B cell (primary cell): ENCODE measurements around the gene MSMB. TPM values are rescaled to one million over a fixed set of nuclear protein-coding genes. Genes with fewer than 3 reads are reported as not detected.

ENCODE experiments used
- ATAC-seq: fragments of 200-7000 bp; cut with Tn5 transposase; one replicate; pipeline ENCODE4 v1.10.0; 2021; ENCODE audit warnings: low read depth, mild to moderate bottlenecking, moderate number of reproducible peaks, moderate library complexity
- CTCF ChIA-PET: fragments of 350-600 bp; sonication (Branson Sonifier 250); formaldehyde crosslinking; loops from one replicate; lab custom pipeline; 2021; ENCODE audit warnings: antibody characterized with exemption, inconsistent platforms; lab: Charles Lee
- POLR2A ChIA-PET: fragments of 350-600 bp; sonication (Branson Sonifier 250); formaldehyde crosslinking; loops from one replicate; lab custom pipeline; 2021; ENCODE audit warnings: antibody characterized with exemption; lab: Charles Lee
- DNase-seq: peaks from one replicate; pipeline ENCODE4 v3.0.0; 2013
- H2AFZ ChIP-seq: 2 replicates; pipeline ENCODE4 v1.6.1; 2012; ENCODE audit warnings: mild to moderate bottlenecking, low read depth, low read length; ENCODE audit not compliant: insufficient read depth, poor library complexity, severe bottlenecking
- H3K27ac ChIP-seq, 2 donors: 1 replicate in 1 of 2; 2 replicates in 1 of 2; pipeline ENCODE4 v1.5.1; 2012 to 2013; ENCODE audit warnings: low read length in 2 of 2, mild to moderate bottlenecking in 2 of 2, moderate library complexity in 1 of 2
- H3K27me3 ChIP-seq, 4 experiments: fragments of 200-600 bp in 1 of 4; sonication (generic) in 1 of 4; replicated peaks in 1 of 4; 1 replicate in 2 of 4; 2 replicates in 2 of 4; pipeline versions ENCODE4 v1.6.1 to v1.7.0; 2013 to 2016; ENCODE audit warnings: low read length in 3 of 4, mild to moderate bottlenecking in 2 of 4, mixed read lengths in 1 of 4, moderate library complexity in 1 of 4; ENCODE audit not compliant: insufficient read depth in 4 of 4, control insufficient read depth in 3 of 4; ENCODE audit errors: control extremely low read depth in 1 of 4
- H3K36me3 ChIP-seq, 2 experiments: replicated peaks in 1 of 2; 1 replicate in 1 of 2; 2 replicates in 1 of 2; pipeline versions ENCODE4 v1.6.1 to v1.7.1; 2013; ENCODE audit warnings: low read length in 1 of 2; ENCODE audit not compliant: insufficient read depth in 2 of 2, control insufficient read depth in 1 of 2; ENCODE audit errors: control extremely low read depth in 1 of 2, extremely low read depth in 1 of 2
- H3K4me1 ChIP-seq, 2 donors: fragments of 200-600 bp in 1 of 2; sonication (generic) in 1 of 2; 1 replicate in 1 of 2; 2 replicates in 1 of 2; pipeline versions ENCODE4 v1.5.1 to v1.6.1; 2013 to 2017; ENCODE audit warnings: low read length in 2 of 2; ENCODE audit not compliant: control insufficient read depth in 2 of 2, insufficient read depth in 2 of 2
- H3K4me2 ChIP-seq: replicated peaks from 2 replicates; pipeline ENCODE3; 2012; ENCODE audit warnings: mild to moderate bottlenecking, low read depth, low read length; ENCODE audit not compliant: poor library complexity, severe bottlenecking
- H3K4me3 ChIP-seq, 5 experiments: fragments of 200-600 bp in 1 of 5; sonication (generic) in 1 of 5; 1 replicate in 3 of 5; 2 replicates in 2 of 5; pipeline versions ENCODE4 v1.5.1 to v1.7.0; 2011 to 2016; ENCODE audit warnings: low read length in 4 of 5, mild to moderate bottlenecking in 4 of 5, low read depth in 2 of 5, control low read depth in 1 of 5, moderate library complexity in 1 of 5; ENCODE audit not compliant: insufficient read depth in 1 of 5; ENCODE audit errors: control extremely low read depth in 1 of 5, extremely low read depth in 1 of 5
- H3K79me2 ChIP-seq: fragments of 200-600 bp; sonication (generic); one replicate; pipeline ENCODE4 v1.6.0; 2016; ENCODE audit warnings: low read length; ENCODE audit not compliant: control insufficient read depth, insufficient read depth
- H3K9ac ChIP-seq: fragments of 200-600 bp; sonication (generic); 2 replicates; pipeline ENCODE4 v1.6.1; 2017; ENCODE audit warnings: mild to moderate bottlenecking, low read length, moderate library complexity
- H3K9me3 ChIP-seq, 3 donors: one replicate each; pipeline versions ENCODE4 v1.6.1 to v1.7.1; 2013; ENCODE audit warnings: low read length in 2 of 3; ENCODE audit not compliant: control insufficient read depth in 2 of 3, insufficient read depth in 1 of 3; ENCODE audit errors: control extremely low read depth in 1 of 3
- H4K20me1 ChIP-seq: 2 replicates; pipeline ENCODE4 v1.6.0; 2012; ENCODE audit warnings: mild to moderate bottlenecking, low read length; ENCODE audit not compliant: insufficient read depth, control insufficient read depth, poor library complexity, severe bottlenecking
- H3K27ac Mint-ChIP-seq: one replicate; pipeline ENCODE4 v1.8.0; 2021; ENCODE audit warnings: mixed read lengths
- H3K27me3 Mint-ChIP-seq: one replicate; pipeline ENCODE4 v1.8.0; 2021; ENCODE audit warnings: mixed read lengths
- H3K4me1 Mint-ChIP-seq: one replicate; pipeline ENCODE4 v1.8.0; 2021; ENCODE audit warnings: mixed read lengths
- H3K4me3 Mint-ChIP-seq: one replicate; pipeline ENCODE4 v1.8.0; 2021; ENCODE audit warnings: mixed read lengths
- H3K9me3 Mint-ChIP-seq: one replicate; pipeline ENCODE4 v1.8.0; 2022; ENCODE audit warnings: mixed read lengths; ENCODE audit not compliant: insufficient read depth
- CTCF ChIP-seq: fragments of 200-600 bp; IDR thresholded peaks from one replicate; pipeline ENCODE4 v1.8.0; 2022; ENCODE audit warnings: antibody characterized with exemption, mild to moderate bottlenecking
- EZH2 ChIP-seq: IDR thresholded peaks from 2 replicates; pipeline ENCODE4 v1.6.1; 2012; ENCODE audit warnings: borderline replicate concordance, low read depth, mild to moderate bottlenecking, moderate library complexity, low read length; ENCODE audit not compliant: insufficient read depth, poor library complexity, severe bottlenecking
- WGBS: methylation state at CpG from one replicate; pipeline ENCODE4 v1.1.5; 2013; ENCODE audit warnings: missing lambda C conversion rate; ENCODE audit not compliant: insufficient coverage; 5-methylcytosine and 5-hydroxymethylcytosine counted together
- intact Hi-C: fragments of 100-400 bp; cut with micrococcal nuclease; formaldehyde crosslinking; loops from one replicate; pipeline ENCODE4 v1.10.0; 2022
- polyA plus RNA-seq: library from polyadenylated mRNA; depleted of rRNA; stranded (reverse); fragments of >200 nt; gene quantifications from 2 replicates; pipeline ENCODE4 v1.2.3, GENCODE V29; 2012
- total RNA-seq, 2 donors: library from RNA; stranded (reverse); fragments of 120-200 nt in 1 of 2; gene quantifications; 1 replicate in 1 of 2; 2 replicates in 1 of 2; pipeline versions ENCODE4 v1.2.3 to v1.2.4, GENCODE V29; 2013 to 2022

Gene MSMB
- total and polyA plus RNA-seq, 2 donors (not counting 1 experiment from before 2014, with no cell fraction given) = not detected

- H2AFZ ChIP-seq = no peak overlapping the region
- no peak overlapping the region for H3K4me2 ChIP-seq
Measured at GRCh38 chr10:46069771-46070463, 23.8 kb upstream of the MSMB start.

More at GRCh38 chr10:46069771-46070463, 23.8 kb upstream of the MSMB start:
- Histone ChIP-seq H3K36me3 (no peaks in the 10 kb centered on the region), H3K4me1 (no peaks in the 10 kb centered on the region), H4K20me1 (no peaks in the 10 kb centered on the region), H3K9ac (no peak overlapping the region), H3K27me3 (no peaks in the 10 kb centered on the region), H3K9me3 (peaks cover 0 to 4% (median 0%) of the 10 kb centered on the region in 3 donors), H3K4me3 (no peak overlapping the region), H3K79me2 (no peaks in the 10 kb centered on the region), H3K27ac (no peak overlapping the region)
- POLR2A ChIA-PET = no interaction called here
- WGBS = 85% methylated on average over 2 of the region's 6 CpGs
- H3K27me3 Mint-ChIP-seq = no peaks in the 10 kb centered on the region
- peaks cover 5% of the 10 kb centered on the region for H3K4me1 Mint-ChIP-seq
- H3K4me3 Mint-ChIP-seq = no peak overlapping the region
- no peak overlapping the region for H3K27ac Mint-ChIP-seq
- CTCF ChIA-PET = no interaction called here
- DNase-seq (no peak), ATAC-seq (no peak)
- H3K9me3 Mint-ChIP-seq = no peaks in the 10 kb centered on the region
- intact Hi-C loops = no loop called here
- TF ChIP-seq EZH2 = no peak
- TF ChIP-seq CTCF = no peak
